Measurements from ENCODE around the gene POLR2E.
"Not testable (repeated sequence)": the region's sequence is repeated elsewhere in the genome, so short reads cannot be mapped to it uniquely, and the experiment has no call there.

The POLR2E gene

GRCh38 chr19:1094978-1095701 lies at the start of gene POLR2E:
TSS of gene POLR2E (minus strand) at chr19:1095375. CDS start at chr19:1095315, 60 bp downstream.
- DNase-seq (ENCODE audit: low read depth) = peak; percentile 97

GRCh38 chr19:1144741-1145140 lies 49.6 kb upstream of the POLR2E start:
- no peak for DNase-seq (ENCODE audit: low read depth)

GRCh38 chr19:1143828-1144399 lies 48.7 kb upstream of the POLR2E start:
- no peak for DNase-seq (ENCODE audit: low read depth)

- DNase-seq (ENCODE audit: low read depth) = no peak
Observed at GRCh38 chr19:1141944-1142343, 46.8 kb upstream of the POLR2E start.

- no peak for DNase-seq (ENCODE audit: low read depth)
Observed at GRCh38 chr19:1140272-1141027, 45.3 kb upstream of the POLR2E start.

GRCh38 chr19:1139126-1139525 lies 44.0 kb upstream of the POLR2E start:
- no peak for DNase-seq (ENCODE audit: low read depth)

- no peak for DNase-seq (ENCODE audit: low read depth)
Observed at GRCh38 chr19:1138121-1138520, 42.9 kb upstream of the POLR2E start.

GRCh38 chr19:1136621-1137317 lies 41.6 kb upstream of the POLR2E start:
- DNase-seq (ENCODE audit: low read depth) = no peak

- no peak for DNase-seq (ENCODE audit: low read depth)
Observed at GRCh38 chr19:1136201-1136600, 41.0 kb upstream of the POLR2E start.

- DNase-seq (ENCODE audit: low read depth) = no peak
Observed at GRCh38 chr19:1135454-1135853, 40.3 kb upstream of the POLR2E start.

GRCh38 chr19:1134431-1134830 lies 39.3 kb upstream of the POLR2E start:
- DNase-seq (ENCODE audit: low read depth) = peak; percentile 64

GRCh38 chr19:1133471-1133929 lies 38.3 kb upstream of the POLR2E start:
- DNase-seq (ENCODE audit: low read depth) = no peak

- no peak for DNase-seq (ENCODE audit: low read depth)
Observed at GRCh38 chr19:1132552-1133383, 37.6 kb upstream of the POLR2E start.

- DNase-seq (ENCODE audit: low read depth) = peak; percentile 96
Observed at GRCh38 chr19:1131718-1132551, 36.8 kb upstream of the POLR2E start.

- DNase-seq (ENCODE audit: low read depth) = no peak
Observed at GRCh38 chr19:1130771-1131717, 35.9 kb upstream of the POLR2E start.

GRCh38 chr19:1129535-1129934 lies 34.4 kb upstream of the POLR2E start:
- DNase-seq (ENCODE audit: low read depth) = no peak

GRCh38 chr19:1129084-1129483 lies 33.9 kb upstream of the POLR2E start:
- DNase-seq (ENCODE audit: low read depth) = not testable (repeated sequence)

- no peak for DNase-seq (ENCODE audit: low read depth)
Observed at GRCh38 chr19:1128106-1128505, 32.9 kb upstream of the POLR2E start.

- DNase-seq (ENCODE audit: low read depth) = no peak
Observed at GRCh38 chr19:1126984-1127760, 32.0 kb upstream of the POLR2E start.

All from iris pigment epithelial cell (primary cell).